GM12801 (cell line): ENCODE data around the gene BAIAP2L1.

ENCODE experiments used
- CTCF ChIP-seq: IDR thresholded peaks from one replicate; pipeline ENCODE4 v1.5.1; 2011; ENCODE audit warnings: control low read depth; ENCODE audit not compliant: insufficient read length; ENCODE audit errors: extremely low read depth

Gene BAIAP2L1

GRCh38 chr7:98280296-98280695 is 120.6 kb downstream of the BAIAP2L1 start:
- TF ChIP-seq CTCF = no peak

GRCh38 chr7:98278936-98279335 is 122.0 kb downstream of the BAIAP2L1 start:
- TF ChIP-seq CTCF = no peak

GRCh38 chr7:98278408-98278807 is 122.5 kb downstream of the BAIAP2L1 start:
- no peak for TF ChIP-seq CTCF

GRCh38 chr7:98276241-98276761 is 124.6 kb downstream of the BAIAP2L1 start:
- no peak for TF ChIP-seq CTCF

- no peak for TF ChIP-seq CTCF
Observed at GRCh38 chr7:98267303-98267702, 133.6 kb downstream of the BAIAP2L1 start.

GRCh38 chr7:98266840-98267239 is 134.1 kb downstream of the BAIAP2L1 start:
- TF ChIP-seq CTCF = no peak

- TF ChIP-seq CTCF = no peak
Observed at GRCh38 chr7:98265841-98266271, 135.0 kb downstream of the BAIAP2L1 start.

- no peak for TF ChIP-seq CTCF
Observed at GRCh38 chr7:98257701-98258100, 143.2 kb downstream of the BAIAP2L1 start.
